ENCODE data around the gene MOCOS. TPM values are rescaled to one million over a fixed set of nuclear protein-coding genes. Genes with fewer than 3 reads are reported as not detected.
"Not testable (repeated sequence)": the region's sequence is repeated elsewhere in the genome, so short reads cannot be mapped to it uniquely, and the experiment has no call there.

MOCOS gene
- polyA plus RNA-seq, 1 experiment: 12.6 TPM

GRCh38 chr18:36167692-36168218 is 19.5 kb upstream of the MOCOS start:
- no peak for DNase-seq (ENCODE audit: low read depth)
- POLR2A ChIA-PET: no interaction called here
- H3K27me3 ChIP-seq (ENCODE audit: control insufficient read depth, insufficient read depth, low read length): no peaks in the 10 kb centered on the region
- CTCF ChIA-PET: no interaction called here
- H3K36me3 ChIP-seq (ENCODE audit: control insufficient read depth, insufficient read depth, low read length): peaks cover 26% of the 10 kb centered on the region
- H3K4me3 ChIP-seq (ENCODE audit: low read depth, low read length): no peak overlapping the region
- TF ChIP-seq CTCF (IDR thresholded peaks at IDR 0.05; ENCODE audit: insufficient read depth, low read depth, low read length): no peak

- CTCF ChIA-PET; H3K4me3 ChIP-seq (ENCODE audit: low read depth, low read length); H3K27me3 ChIP-seq (ENCODE audit: control insufficient read depth, insufficient read depth, low read length); DNase-seq (ENCODE audit: low read depth): not testable (repeated sequence)
- POLR2A ChIA-PET: interaction anchor here (0.6 kb wide), 1 partner anchor 405 kb away, joined by 5 read pairs; no protein-coding TSS in a partner anchor
- peaks cover 23% of the 10 kb centered on the region for H3K36me3 ChIP-seq (ENCODE audit: control insufficient read depth, insufficient read depth, low read length)
These were observed 19.0 kb upstream of the MOCOS start for GRCh38 chr18:36168296-36168695.

GRCh38 chr18:36169938-36170337 is 17.4 kb upstream of the MOCOS start:
- Histone ChIP-seq H3K27me3 (ENCODE audit: control insufficient read depth, insufficient read depth, low read length) (no peaks in the 10 kb centered on the region), H3K4me3 (ENCODE audit: low read depth, low read length) (no peak overlapping the region), H3K36me3 (ENCODE audit: control insufficient read depth, insufficient read depth, low read length) (peaks cover 25% of the 10 kb centered on the region)
- no peak for DNase-seq (ENCODE audit: low read depth)
- CTCF ChIA-PET: no interaction called here
- POLR2A ChIA-PET: no interaction called here
- no peak for TF ChIP-seq CTCF (IDR thresholded peaks at IDR 0.05; ENCODE audit: insufficient read depth, low read depth, low read length)

- CTCF ChIA-PET: interaction anchor here (1.0 kb wide), 1 partner anchor 11 kb away, joined by 4 read pairs; no protein-coding TSS in a partner anchor
- DNase-seq (ENCODE audit: low read depth): no peak
- H3K4me3 ChIP-seq (ENCODE audit: low read depth, low read length): no peak overlapping the region
- peaks cover 20% of the 10 kb centered on the region for H3K36me3 ChIP-seq (ENCODE audit: control insufficient read depth, insufficient read depth, low read length)
- no peaks in the 10 kb centered on the region for H3K27me3 ChIP-seq (ENCODE audit: control insufficient read depth, insufficient read depth, low read length)
- TF ChIP-seq CTCF (IDR thresholded peaks at IDR 0.05; ENCODE audit: insufficient read depth, low read depth, low read length): no peak
- POLR2A ChIA-PET: no interaction called here
These were observed 11.8 kb upstream of the MOCOS start for GRCh38 chr18:36175481-36175880.

- DNase-seq (ENCODE audit: low read depth): no peak
- no peak for TF ChIP-seq CTCF (IDR thresholded peaks at IDR 0.05; ENCODE audit: insufficient read depth, low read depth, low read length)
- Histone ChIP-seq H3K4me3 (ENCODE audit: low read depth, low read length) (no peak overlapping the region), H3K27me3 (ENCODE audit: control insufficient read depth, insufficient read depth, low read length) (no peaks in the 10 kb centered on the region), H3K36me3 (ENCODE audit: control insufficient read depth, insufficient read depth, low read length) (peaks cover 16% of the 10 kb centered on the region)
- POLR2A ChIA-PET: no interaction called here
- CTCF ChIA-PET: interaction anchor here (1.0 kb wide), 1 partner anchor 12 kb away, joined by 4 read pairs; no protein-coding TSS in a partner anchor
These were observed 11.1 kb upstream of the MOCOS start for GRCh38 chr18:36176177-36176584.

- no peak for DNase-seq (ENCODE audit: low read depth)
- no peak for TF ChIP-seq CTCF (IDR thresholded peaks at IDR 0.05; ENCODE audit: insufficient read depth, low read depth, low read length)
- Histone ChIP-seq H3K27me3 (ENCODE audit: control insufficient read depth, insufficient read depth, low read length) (no peaks in the 10 kb centered on the region), H3K36me3 (ENCODE audit: control insufficient read depth, insufficient read depth, low read length) (peaks cover 14% of the 10 kb centered on the region), H3K4me3 (ENCODE audit: low read depth, low read length) (no peak overlapping the region)
- POLR2A ChIA-PET: no interaction called here
- CTCF ChIA-PET: interaction anchor here (0.6 kb wide), 1 partner anchor 26 kb away, joined by 3 read pairs; no protein-coding TSS in a partner anchor
These were observed 10.6 kb upstream of the MOCOS start for GRCh38 chr18:36176711-36177110.
